Amygdala (tissue), 56 donors: ENCODE measurements around the gene SLC6A20.

Source experiments
- DNase-seq, 56 donors: peaks; one replicate each; lab custom pipeline; 2025; lab: John Stamatoyannopoulos, UW

Gene SLC6A20

DNA sequence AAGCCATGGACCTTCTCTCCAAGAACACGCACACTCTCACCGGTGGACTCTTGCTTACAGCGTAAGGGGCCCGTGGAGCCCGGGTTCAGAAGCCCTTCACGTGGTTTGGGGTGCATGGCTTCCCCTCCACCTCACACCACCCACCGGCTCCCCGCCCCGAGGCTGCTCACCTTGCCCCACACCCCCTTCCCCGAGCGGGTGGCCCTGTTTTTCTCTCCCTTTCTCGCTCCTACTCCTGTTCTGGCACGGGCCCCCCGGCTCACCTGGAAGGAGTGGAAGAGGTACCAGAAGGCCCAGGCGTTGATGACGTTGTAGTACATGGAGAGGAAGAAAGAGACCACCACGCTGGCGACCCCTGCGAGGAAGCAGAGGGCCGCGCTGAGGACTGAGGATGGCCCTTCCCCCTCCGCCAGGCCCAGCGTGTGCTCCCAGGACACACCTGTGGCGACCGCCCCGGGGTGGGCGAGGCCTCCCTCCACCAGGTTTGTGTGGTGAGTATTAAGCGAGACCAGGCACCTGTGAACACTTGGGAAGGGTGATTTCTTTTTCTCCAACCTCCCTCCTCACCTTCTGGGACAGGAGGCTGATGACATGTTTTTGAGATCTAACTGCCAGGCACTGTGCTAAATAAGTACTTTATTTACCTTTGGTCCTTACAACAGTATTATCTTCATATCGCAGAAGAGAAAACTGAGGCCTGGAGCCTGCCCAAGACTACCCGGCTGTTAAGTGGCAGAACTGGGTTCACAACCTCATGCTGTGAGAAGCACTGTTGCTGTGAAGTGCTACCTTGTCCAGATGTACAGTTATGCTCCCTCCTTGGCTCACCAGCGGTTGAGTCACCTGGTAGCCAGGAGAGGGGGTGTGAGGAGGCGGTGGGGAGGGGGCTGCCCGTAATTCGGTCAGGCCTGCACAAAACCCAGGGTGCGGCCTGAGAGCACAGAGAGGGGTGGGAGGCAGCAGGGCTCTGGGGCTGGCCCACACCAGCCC is 16.3 kb downstream of the SLC6A20 start:
- no peak for DNase-seq

DNA sequence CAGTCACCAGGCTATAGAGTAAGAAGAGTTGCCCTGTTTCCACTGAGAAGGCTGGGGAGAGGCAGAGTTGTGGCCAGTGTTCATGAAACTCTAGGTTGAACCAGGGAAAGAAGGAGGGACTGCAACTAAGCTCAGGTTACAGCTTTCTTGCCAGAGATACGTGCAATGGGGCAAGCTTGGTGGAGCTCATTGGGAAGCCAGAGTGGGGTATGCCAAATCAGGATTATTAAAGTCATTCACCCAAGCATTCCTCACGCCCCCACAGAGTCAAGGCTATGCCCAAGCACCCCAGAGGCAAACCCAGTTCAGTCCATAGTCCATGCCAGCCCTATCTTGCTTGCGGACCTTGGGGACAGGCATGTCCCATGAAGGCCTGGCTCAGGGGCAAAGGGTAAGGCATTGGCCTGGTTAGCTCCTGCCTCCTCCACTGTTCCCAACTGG is 17.6 kb downstream of the SLC6A20 start:
- DNase-seq = no peak

DNA sequence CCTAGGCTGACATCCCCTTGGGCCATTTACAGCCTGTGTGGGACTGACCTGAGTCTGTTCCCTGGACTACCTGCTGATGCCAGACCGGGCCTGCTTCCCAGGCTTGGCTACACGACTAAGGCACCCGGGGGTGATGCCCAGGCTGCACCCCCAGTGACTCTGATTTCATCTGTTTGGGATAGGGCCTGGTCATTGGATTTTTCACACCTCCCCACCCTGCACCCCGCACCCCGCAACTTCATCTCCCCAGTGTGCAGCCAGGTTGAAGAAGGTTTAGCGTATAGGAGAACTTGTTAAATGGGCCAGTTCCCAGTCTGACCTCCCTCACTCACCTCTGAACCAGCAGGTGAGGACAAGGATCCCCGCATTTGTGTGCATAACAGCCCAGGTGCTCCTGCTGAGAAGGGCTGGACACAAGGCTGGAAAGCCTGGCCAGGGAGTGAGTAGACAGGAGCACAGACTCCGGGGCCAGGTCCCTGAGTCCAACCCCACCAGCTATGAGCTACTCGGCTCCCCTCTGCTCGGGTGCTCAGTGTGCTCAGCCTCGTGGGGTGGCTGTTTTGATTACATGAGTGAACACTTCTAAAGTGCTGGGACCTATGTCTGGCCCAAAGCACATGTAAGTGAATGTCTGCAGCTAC is 18.5 kb downstream of the SLC6A20 start:
- DNase-seq = no peak

DNA sequence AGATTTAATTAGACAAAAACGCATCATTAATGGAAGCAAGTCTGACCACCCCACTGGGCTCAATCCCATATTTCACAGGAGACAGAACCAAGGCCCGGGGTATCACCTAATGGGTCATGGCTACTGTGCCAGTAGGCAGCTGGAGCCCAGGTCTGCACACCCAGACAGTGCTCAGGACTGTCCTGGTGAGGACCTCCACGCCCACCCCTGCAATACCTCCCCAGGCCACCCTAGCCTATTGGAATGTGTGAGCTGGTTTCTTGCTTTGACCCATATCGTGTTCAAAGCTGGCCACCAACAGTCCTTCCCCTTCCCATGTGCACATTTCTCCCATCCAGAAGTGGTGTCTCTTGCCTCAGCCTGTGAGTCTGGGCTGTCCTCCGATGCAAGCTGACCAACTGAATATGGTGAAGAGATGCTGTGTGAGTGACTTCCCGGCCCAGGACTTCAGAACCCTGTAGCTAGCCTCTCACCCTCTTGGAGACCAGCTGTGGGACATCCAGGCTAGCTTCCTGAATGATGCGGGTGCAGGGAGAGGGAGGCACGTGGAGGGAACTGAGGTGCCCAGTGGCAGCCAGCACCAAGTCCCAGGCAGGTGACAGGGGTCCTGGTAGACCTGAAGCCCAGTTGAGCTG is 19.1 kb downstream of the SLC6A20 start:
- DNase-seq = no peak

DNA sequence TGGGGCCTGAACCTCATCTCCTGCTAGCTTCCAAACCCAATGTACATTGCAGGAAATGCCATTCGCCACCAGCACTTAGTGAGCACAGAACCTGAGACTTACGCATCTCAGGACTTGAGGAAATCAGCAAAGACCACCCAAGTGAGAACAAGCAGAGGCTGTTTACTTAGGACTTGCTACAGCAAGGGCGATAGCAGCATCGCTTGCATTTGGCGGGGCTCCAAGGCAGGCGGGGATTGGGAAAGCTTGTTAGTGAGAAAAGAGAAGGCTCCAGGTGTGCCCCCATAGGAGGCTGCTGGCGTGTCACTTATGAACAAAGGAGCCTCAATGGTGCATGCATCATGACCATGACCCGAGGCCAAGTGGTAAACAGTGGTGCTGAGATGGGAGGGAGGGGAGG is 19.7 kb downstream of the SLC6A20 start:
- DNase-seq = no peak

DNA sequence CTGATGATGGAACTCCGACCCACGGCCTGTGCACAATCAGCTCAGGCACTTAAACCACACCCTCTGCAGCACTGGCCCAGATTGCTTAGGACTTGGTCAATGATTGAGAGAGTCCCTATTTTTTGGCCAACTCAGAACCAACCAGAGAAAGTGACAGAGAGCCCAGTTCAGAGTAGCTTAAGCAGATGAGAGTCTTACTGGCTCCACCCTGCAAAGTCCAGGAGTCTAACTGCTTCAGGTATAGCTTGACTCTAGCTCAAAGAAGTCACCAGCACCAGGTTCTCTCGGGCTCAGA is 20.1 kb downstream of the SLC6A20 start:
- DNase-seq = no peak

DNA sequence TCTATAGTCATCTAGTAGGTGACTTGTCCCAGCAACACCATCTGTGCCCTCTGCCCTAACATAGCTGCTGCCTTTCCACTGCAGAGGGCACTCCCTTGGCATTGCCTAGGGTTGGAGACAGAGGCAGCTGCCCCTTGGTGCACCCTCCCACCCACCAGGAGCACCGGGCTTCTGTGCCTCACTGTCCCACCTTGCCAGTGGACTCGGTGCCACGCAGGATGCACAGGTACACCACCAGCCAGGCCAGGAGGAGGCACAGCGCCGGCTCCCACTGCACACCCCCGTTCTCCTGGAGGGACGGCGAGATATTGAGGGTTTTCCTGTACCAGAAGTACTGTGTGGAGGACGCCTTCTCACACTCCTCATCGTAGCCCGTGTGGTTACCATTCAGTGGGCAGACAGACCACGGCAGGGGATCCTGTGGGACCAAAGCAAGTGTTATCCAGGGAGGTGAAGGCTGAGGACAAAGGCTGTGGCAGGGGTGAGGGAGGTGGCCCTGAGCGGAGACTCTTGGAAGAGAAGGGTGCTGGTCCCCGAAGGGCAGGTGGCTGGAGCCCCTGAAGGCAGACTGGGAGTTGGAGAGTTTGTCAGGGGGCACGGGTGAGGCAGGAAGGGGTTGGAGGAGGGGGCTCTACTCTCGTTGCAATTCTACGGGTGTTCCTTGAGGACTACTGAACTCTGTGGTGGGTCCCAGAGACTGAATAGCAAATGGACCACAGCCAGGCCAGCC is 20.6 kb downstream of the SLC6A20 start:
- DNase-seq = no peak

DNA sequence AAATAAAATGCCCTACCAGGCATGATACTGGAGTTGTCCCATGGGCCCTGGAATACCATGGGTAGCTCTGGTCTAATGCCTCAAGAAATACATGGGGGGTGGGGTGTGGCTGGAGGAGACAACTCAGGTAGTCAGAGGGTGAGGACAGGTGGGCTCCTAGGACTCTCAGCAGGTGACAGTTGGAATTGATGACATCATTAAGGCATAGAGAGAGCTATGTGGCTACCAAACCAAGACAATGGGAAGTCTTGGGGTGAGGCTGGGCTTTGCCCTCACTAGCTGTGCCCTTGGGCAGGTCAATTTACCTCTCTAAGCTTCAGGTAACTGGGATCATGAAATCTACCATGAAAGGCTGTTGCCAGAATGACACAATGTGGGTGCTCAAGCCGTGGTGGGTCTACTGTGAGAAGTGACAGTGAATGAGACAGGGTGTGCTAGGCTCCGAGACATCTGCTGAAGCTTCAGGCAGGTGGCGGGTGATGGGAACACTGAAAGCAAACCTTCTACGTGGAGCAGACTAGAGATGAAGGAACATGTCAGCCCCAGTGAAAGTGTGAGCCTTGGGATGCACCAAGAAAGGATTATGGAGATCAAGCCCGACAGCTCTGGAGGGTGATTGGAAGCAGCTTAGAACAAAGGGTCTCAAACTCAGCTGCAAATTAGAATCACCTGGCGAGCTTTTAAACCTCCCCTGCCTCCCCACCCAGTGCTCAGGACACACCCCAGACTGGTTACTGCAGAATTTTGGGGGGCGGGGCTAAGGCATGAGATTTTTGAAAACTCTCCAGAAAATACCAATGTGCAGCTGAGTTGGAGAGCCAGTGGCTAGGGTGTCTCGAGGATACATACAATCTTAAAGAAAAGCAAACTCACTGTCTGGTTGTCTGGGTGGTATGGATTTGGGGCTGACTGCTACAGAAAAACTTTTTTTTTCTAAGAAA is 21.5 kb downstream of the SLC6A20 start:
- no peak for DNase-seq

DNA sequence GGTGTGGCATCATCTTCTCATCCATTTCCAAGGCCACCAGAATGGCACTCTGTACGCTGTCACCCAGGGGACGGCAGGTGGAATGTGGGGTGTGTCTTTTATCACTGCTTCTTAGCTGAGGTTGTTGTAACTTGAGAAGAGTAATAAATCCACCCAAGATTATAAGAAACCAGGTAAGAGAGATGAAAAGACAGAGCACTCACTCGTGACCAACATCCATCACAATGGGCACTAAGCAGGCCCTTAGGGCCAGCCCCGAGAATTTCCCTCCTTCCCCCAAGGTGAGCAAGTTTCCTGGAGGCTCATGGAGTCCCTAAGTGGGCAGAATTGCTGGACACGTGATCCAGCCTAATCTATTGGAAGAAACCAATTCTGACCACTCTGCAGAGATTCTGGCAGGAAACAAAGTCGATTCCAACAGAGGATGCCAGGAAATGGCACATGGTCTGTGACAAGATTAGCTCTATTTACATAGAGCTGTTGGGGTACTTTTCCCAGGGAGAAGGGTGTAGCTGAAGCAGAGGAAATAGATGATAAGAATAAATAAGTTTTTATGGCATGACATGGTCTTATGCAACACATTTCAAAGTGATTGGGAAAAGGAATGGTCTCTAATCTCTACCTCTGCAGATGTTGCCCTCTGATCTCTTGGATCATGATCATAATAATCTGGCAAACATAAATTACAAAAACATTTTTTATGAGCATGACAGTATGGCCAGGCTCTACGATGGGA is 22.5 kb downstream of the SLC6A20 start:
- no peak for DNase-seq

DNA sequence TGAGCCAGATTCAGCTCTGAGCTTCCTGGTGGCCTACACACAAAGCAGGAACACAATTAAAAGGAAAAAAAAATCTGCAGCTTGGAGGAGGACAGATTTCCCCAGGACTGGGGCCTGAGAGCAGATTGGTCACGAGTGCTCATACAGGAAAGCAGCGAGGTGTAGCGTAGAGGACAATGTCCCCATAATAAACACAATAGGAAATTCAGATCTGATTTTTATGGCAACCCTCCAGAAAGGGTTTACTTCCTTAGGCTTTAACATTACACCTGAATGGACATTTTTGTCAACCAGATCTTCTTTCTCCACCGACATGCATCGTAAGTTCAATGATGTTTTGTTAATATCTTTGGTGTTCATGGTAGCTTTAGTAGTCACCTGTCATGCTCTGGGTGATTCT is 23.3 kb downstream of the SLC6A20 start:
- DNase-seq = no peak

DNA sequence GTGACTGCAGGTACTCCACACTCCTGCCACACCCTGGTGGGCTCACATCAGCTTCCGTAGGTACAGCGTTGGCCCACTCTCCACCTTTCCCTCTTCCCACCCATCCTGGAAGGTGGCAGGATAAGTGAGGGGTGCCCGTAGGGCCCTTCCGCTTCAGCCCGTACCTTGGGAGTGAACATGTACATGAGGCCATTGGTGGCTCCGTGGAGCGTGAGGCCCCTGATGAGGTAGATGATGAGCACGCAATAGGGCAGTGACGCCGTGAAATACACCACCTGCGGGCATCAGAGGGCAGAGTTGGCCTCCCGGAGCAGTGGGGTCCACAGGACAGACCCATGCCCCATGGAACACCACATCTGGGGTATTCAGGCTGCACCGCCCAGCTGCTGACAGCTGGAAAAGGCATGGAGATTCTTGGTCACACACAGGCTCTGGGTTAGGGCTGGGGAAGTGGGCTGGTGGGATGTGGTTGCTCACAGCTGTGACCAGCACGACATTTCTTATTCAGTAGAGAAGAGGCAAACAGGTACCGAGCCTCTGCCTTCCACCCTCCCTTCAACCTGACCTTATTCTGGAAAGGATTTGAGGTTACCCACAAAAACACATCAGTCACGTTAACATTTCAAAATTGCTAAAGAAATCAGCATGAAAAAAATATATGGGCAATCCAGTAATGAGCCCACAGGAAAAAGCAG is 23.8 kb downstream of the SLC6A20 start:
- DNase-seq = no peak

DNA sequence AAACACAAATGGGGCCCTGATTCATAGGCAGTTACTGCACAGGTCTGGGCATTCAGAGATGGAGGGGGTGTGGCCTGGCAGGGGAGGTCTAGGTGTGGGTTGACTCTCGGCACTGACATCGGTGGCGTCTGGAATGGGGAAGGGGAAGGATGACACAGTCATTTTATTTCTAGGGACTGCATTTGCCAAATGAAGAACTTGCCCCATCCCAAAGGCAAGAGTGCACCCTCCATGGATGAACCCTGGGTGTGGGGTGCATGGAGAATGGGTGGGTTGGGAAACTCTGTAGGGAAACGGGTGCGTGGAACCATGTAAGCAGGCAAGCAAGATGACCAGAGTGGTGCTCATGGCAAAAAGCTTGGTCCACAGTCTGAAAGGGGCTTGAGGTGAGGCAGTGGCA is 24.5 kb downstream of the SLC6A20 start:
- DNase-seq = no peak

DNA sequence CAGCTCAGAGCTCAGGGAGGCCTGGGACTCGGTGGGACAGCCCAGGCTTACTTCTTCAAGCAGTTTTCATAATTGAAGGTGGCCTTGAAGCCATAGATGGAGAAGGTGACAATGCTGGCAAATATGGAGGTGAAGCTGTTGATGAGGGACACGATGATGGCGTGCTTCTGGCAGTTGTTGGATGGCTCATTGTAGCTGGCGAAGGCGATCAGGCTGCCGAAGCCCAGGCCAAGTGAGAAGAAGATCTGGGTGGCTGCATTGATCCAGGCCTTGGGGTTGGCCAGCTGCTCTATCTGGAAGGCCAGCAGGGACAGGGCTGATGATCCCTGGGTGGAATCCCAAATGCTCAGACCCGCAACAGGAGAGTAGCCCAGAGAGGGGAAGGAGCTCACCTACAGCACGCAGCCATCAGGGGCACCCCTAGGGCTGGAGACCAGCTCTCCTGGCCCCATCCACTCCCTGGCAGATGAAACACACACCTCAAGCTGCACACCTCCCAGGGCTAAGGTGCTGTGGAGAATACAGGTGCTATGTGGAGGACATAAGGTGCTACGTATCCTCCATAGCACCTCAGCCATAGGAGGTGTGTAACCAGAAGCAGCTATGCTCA is 25.1 kb downstream of the SLC6A20 start:
- DNase-seq = no peak

DNA sequence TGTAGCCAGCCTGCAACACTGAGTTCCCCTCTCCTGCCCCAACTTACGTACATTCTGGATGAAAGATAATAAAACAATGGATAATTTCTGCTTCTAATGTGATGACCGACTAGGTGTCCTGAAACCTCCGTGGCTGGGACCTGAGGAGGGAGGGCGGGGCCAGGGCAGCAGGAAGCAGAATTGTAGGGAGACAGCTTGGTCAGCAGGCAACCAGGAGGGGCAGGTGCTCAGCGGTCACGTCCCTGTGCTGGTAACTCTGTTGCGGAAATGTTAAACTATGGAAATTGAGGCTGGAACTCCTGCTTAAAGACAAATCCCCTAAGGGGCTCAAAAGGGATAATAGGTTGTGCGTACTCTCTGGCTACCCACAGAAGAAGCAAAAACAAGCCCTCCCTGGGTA is 30.4 kb downstream of the SLC6A20 start:
- no peak for DNase-seq

DNA sequence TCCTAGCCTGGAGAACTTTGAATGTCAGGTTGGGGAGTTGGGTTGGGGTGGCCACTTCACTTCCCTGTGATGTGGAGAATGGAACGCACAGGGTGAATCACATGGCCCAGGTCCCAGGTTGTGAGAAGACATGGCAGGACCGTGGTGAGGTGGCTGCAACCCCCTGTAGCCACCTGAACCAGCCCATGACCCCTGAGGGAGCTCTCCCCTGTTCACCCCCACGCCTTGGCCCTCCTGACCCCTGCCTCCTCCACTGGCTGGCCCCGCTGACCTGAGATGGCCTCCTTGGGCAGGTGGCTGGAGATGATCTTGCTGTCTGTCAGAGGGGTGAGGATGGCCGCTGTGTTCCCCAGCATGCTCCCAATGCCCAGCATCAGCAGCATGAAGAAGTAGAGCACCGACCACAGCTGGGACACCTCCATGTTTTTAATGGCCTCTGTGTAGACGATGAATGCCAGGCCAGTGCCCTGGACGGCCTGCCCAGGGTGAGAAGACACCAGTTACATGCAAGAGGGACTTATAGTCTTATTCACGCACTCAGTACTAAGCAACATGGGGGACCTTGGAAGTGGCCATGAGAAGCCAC is 31.0 kb downstream of the SLC6A20 start:
- DNase-seq = no peak

DNA sequence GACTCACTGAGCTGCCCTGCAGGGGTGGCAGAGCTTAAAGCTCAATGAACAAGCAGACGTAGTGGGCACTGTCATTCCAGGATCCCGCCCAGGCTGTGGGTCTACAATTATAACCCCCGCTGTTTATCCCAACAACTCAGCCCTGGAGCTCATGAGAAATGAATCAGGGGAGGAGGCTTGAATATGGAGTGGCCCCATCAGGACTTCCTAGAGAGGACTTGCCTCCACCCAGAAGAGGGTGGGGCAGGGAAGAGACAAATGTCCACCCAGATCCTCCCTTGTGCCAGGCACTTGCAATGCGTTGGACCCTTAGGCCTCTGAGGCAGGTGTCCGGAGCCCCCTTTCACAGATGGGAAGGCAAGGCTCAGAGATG is 33.0 kb downstream of the SLC6A20 start:
- no peak for DNase-seq

DNA sequence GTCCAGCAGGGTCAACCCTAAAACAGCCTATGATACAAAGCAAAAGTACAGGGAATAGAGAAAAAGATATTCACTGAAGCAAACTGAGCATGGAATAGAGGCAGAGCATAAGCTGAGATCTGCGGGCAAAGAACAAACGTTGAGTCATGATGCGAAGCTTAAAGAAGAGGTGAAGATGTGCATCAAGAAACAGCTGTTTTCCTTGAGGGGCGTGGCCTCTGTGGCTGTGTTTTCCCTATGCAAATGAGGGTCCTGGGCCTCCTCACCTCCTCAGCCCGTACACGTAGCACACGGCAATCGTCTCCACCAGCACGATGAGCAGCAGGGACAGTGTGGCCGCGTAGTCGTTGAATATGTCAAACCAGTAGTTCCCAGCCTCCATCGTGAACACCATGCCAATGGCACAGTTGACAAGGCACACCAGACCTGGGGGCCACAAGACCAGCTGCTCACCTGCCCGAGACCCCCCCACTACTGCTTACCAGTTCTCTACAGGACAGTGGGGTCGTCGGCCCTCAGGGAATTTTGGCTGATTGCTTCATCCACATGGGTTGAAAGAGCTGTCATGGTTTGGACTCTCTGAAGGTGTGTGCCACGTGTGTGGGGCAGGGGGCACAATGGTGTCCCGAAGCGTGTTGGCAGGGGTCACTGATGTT is 33.6 kb downstream of the SLC6A20 start:
- no peak for DNase-seq
